Fibroblast of villous mesenchyme (primary cell): ENCODE data around the gene ABHD14A. TPM values are rescaled to one million over a fixed set of nuclear protein-coding genes. Genes with fewer than 3 reads are reported as not detected.
A peak's percentile ranks its signal among the peaks of the same experiment; 100 is the strongest.

Source experiments
- DNase-seq: peaks from one replicate; pipeline ENCODE4 v3.0.0-alpha.2; 2010; ENCODE audit warnings: low read depth
- H3K4me3 ChIP-seq: 2 replicates; pipeline ENCODE4 v1.5.1; 2011; ENCODE audit warnings: low read depth, mild to moderate bottlenecking, low read length
- CTCF ChIP-seq: IDR thresholded peaks from 2 replicates; pipeline ENCODE4 v1.5.1; 2012; ENCODE audit warnings: low read depth, mild to moderate bottlenecking, low read length; ENCODE audit not compliant: insufficient read depth
- total RNA-seq: library from RNA; depleted of rRNA; stranded (reverse); fragments of >200 nt; gene quantifications from 2 replicates; pipeline ENCODE4 v1.2.3, GENCODE V29; 2012

Gene ABHD14A
- total RNA-seq, 1 donor: 5.2 TPM

- peak; percentile 54 for TF ChIP-seq CTCF
- DNase-seq: peak; percentile 22
- H3K4me3 ChIP-seq: no peak overlapping the region
Observed at GRCh38 chr3:52014613-52015012, 39.7 kb downstream of the ABHD14A start.

GRCh38 chr3:52015438-52016228 is 40.8 kb downstream of the ABHD14A start:
- no peak for TF ChIP-seq CTCF
- DNase-seq: no peak
- H3K4me3 ChIP-seq: no peak overlapping the region

- DNase-seq: no peak
- no peak for TF ChIP-seq CTCF
- H3K4me3 ChIP-seq: no peak overlapping the region
Observed at GRCh38 chr3:52017586-52017985, 42.7 kb downstream of the ABHD14A start.

GRCh38 chr3:52018319-52019000 is 43.6 kb downstream of the ABHD14A start:
- no peak for DNase-seq
- no peak for TF ChIP-seq CTCF
- H3K4me3 ChIP-seq: no peak overlapping the region

GRCh38 chr3:52019352-52020080 is 44.7 kb downstream of the ABHD14A start:
- no peak for DNase-seq
- H3K4me3 ChIP-seq: no peak overlapping the region
- no peak for TF ChIP-seq CTCF

- DNase-seq: no peak
- no peak for TF ChIP-seq CTCF
- no peak overlapping the region for H3K4me3 ChIP-seq
Observed at GRCh38 chr3:52020796-52021195, 45.9 kb downstream of the ABHD14A start.
